ENCODE results near the gene KCNJ12. TPM values are rescaled to one million over a fixed set of nuclear protein-coding genes. Genes with fewer than 3 reads are reported as not detected.

Gene KCNJ12
- total RNA-seq, 2 experiments from 2014 or later, result 0.11 TPM; not detected in 1

DNA sequence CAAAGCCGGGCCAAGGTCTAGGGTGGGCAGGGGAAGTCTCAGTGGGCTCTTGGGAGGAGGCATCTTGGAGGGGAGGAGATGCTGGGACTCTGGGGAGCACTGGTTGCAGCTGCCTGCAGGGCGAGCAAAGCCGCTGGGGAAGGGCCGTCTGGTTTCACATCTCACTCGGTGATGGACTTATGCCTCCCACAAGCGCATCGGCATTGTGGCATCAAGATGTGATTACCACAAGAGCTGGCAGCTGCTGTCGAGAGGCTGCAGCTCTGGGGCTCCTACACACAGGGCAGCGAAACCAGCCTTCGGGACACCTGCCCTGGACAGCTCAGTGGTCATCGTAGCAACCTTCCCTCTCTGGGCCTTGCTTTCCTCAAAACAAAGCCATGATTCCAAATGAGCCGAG, 3.1 kb upstream of the KCNJ12 start:
- no peaks in the 10 kb centered on the region for H3K36me3 Mint-ChIP-seq (ENCODE audit: low read depth)
- H3K27ac ChIP-seq (ENCODE audit: low read depth in 1 of 2, low read length in 2 of 2), result no peak overlapping the region
- H3K4me3 ChIP-seq (ENCODE audit: low read length), result no peak overlapping the region
- peaks cover 11% of the 10 kb centered on the region for H3K4me1 ChIP-seq (ENCODE audit: insufficient read depth, low read length)
- H3K4me3 Mint-ChIP-seq, result no peak overlapping the region
- no peak for ATAC-seq (ENCODE audit: poor library complexity)
- intact Hi-C loops (cut with DNase I, micrococcal nuclease), result no loop called here
- no peaks in the 10 kb centered on the region for H3K9me3 Mint-ChIP-seq
- peaks cover 36% of the 10 kb centered on the region for H3K27me3 Mint-ChIP-seq
- no peaks in the 10 kb centered on the region for H3K36me3 ChIP-seq (ENCODE audit: insufficient read depth, low read length)
- ChIA-PET POLR2A (no interaction called here), CTCF (interaction anchor here (0.7 kb wide), 1 partner anchor 9 kb away, joined by 3 read pairs; no protein-coding TSS in a partner anchor)
- H3K27ac Mint-ChIP-seq, result no peak overlapping the region
- H3K4me1 Mint-ChIP-seq (ENCODE audit: low read depth), result peaks cover 5% of the 10 kb centered on the region
- no peak for DNase-seq
- TF ChIP-seq, protein P1, sequence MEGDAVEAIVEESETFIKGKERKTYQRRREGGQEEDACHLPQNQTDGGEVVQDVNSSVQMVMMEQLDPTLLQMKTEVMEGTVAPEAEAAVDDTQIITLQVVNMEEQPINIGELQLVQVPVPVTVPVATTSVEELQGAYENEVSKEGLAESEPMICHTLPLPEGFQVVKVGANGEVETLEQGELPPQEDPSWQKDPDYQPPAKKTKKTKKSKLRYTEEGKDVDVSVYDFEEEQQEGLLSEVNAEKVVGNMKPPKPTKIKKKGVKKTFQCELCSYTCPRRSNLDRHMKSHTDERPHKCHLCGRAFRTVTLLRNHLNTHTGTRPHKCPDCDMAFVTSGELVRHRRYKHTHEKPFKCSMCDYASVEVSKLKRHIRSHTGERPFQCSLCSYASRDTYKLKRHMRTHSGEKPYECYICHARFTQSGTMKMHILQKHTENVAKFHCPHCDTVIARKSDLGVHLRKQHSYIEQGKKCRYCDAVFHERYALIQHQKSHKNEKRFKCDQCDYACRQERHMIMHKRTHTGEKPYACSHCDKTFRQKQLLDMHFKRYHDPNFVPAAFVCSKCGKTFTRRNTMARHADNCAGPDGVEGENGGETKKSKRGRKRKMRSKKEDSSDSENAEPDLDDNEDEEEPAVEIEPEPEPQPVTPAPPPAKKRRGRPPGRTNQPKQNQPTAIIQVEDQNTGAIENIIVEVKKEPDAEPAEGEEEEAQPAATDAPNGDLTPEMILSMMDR (IDR thresholded peaks at IDR 0.05), result no peak
- peaks cover 0 to 9% of the 10 kb centered on the region in 2 experiments for H3K9me3 ChIP-seq (ENCODE audit: control insufficient read depth in 1 of 2, insufficient read depth in 1 of 2, low read length in 2 of 2)
- H3K27me3 ChIP-seq (ENCODE audit: control insufficient read depth in 1 of 2, insufficient read depth in 2 of 2, low read length in 2 of 2), result peaks cover 23 to 30% of the 10 kb centered on the region in 2 experiments

DNA sequence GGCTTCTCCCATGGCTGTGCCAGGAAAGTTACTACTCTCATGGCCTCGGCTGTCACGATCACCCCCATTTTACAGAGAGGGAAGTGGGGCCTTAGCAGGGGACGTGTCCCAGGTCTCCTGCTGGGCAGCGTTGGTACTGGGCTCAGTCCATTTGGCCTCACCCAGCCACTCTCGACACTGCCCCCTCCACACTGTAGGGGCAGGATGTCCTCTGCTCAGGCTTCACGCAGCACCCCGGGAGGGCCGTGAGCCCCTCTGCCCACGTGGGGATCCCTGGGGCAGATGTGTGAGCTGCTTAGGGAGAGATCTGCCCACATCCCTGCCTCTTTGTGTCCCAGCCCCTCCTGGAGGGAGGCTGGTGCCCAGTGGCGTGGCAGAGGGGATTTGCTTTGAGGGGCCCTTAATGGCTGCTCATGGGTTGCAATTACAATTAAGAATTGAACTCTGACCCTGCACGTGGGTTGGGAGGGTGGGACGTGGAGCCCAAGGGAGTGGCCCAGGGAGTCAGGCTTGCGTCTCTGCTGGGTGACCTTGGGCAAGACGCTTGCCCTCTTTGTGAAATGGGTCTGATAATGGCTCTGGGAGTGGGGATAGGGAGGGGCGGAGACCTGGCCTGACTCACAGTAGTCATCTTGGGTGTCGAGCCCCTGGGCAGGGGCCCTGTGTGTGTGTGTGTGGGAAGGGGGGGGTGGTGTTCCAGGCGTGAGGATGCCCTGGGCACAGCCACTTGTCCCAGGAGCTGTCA, 2.3 kb upstream of the KCNJ12 start:
- no peaks in the 10 kb centered on the region for H3K36me3 Mint-ChIP-seq (ENCODE audit: low read depth)
- ChIA-PET POLR2A (no interaction called here), CTCF (no interaction called here)
- Histone ChIP-seq H3K9me3 (ENCODE audit: control insufficient read depth in 1 of 2, insufficient read depth in 1 of 2, low read length in 2 of 2) (peaks cover 0 to 9% of the 10 kb centered on the region in 2 experiments), H3K4me1 (ENCODE audit: insufficient read depth, low read length) (peaks cover 11% of the 10 kb centered on the region), H3K27ac (ENCODE audit: low read depth in 1 of 2, low read length in 2 of 2) (no peak overlapping the region), H3K36me3 (ENCODE audit: insufficient read depth, low read length) (no peaks in the 10 kb centered on the region), H3K4me3 (ENCODE audit: low read length) (no peak overlapping the region), H3K27me3 (ENCODE audit: control insufficient read depth in 1 of 2, insufficient read depth in 2 of 2, low read length in 2 of 2) (peaks cover 29 to 37% of the 10 kb centered on the region in 2 experiments)
- peaks cover 5% of the 10 kb centered on the region for H3K4me1 Mint-ChIP-seq (ENCODE audit: low read depth)
- peaks cover 36% of the 10 kb centered on the region for H3K27me3 Mint-ChIP-seq
- H3K9me3 Mint-ChIP-seq, result no peaks in the 10 kb centered on the region
- TF ChIP-seq, protein P1 (IDR thresholded peaks at IDR 0.05), result no peak
- DNase-seq (no peak), ATAC-seq (ENCODE audit: poor library complexity) (no peak)
- no peak overlapping the region for H3K4me3 Mint-ChIP-seq
- no peak overlapping the region for H3K27ac Mint-ChIP-seq
- intact Hi-C loops (cut with DNase I, micrococcal nuclease), result no loop called here

DNA sequence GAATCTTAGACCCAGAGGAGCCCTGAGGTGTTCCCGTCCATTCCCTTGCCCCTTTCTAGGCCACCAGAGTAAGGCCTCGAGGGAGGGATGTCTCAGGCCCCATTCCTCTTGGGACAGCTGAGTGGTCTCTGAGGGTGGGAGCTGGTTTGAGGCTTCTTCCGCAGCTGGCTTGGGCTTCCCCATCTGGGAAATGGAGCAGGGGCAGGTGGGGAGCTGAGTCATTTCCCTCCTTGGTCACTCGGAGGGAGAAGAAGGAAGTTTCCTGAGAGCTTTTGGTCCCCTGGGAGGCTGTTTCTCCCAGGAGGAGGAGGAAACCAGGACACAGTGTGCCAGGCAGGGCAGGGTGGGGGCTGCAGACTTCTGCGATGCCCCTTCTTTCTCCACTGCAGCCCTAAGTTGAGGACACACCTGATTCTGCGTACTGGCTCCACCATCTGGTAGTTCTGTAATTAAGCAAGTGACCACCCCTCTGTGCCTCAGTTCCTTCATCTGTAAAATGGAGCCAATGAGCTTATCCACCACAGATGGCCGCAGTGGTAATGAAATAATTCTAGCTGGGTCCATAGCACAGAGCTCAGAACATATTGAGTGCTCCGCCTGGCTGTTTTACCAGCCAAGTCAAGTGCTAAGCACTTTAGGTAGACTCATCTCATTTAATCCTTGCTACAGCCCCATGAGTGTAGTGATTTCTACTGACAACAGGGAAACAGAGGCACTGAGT, 1.6 kb upstream of the KCNJ12 start:
- H3K36me3 Mint-ChIP-seq (ENCODE audit: low read depth), result no peaks in the 10 kb centered on the region
- Histone ChIP-seq H3K4me3 (ENCODE audit: low read length) (no peak overlapping the region), H3K9me3 (ENCODE audit: control insufficient read depth in 1 of 2, insufficient read depth in 1 of 2, low read length in 2 of 2) (peaks cover 0 to 16% of the 10 kb centered on the region in 2 experiments), H3K27ac (ENCODE audit: low read depth in 1 of 2, low read length in 2 of 2) (no peak overlapping the region), H3K36me3 (ENCODE audit: insufficient read depth, low read length) (no peaks in the 10 kb centered on the region), H3K4me1 (ENCODE audit: insufficient read depth, low read length) (peaks cover 11% of the 10 kb centered on the region), H3K27me3 (ENCODE audit: control insufficient read depth in 1 of 2, insufficient read depth in 2 of 2, low read length in 2 of 2) (peaks cover 29 to 43% of the 10 kb centered on the region in 2 experiments)
- ChIA-PET POLR2A (no interaction called here), CTCF (no interaction called here)
- H3K9me3 Mint-ChIP-seq, result no peaks in the 10 kb centered on the region
- TF ChIP-seq, protein P1 (IDR thresholded peaks at IDR 0.05), result no peak
- peaks cover 36% of the 10 kb centered on the region for H3K27me3 Mint-ChIP-seq
- H3K27ac Mint-ChIP-seq, result no peak overlapping the region
- no peak for DNase-seq
- H3K4me3 Mint-ChIP-seq, result no peak overlapping the region
- H3K4me1 Mint-ChIP-seq (ENCODE audit: low read depth), result peaks cover 5% of the 10 kb centered on the region
- intact Hi-C loops (cut with DNase I, micrococcal nuclease), result no loop called here
- no peak for ATAC-seq (ENCODE audit: poor library complexity)
